BLaER1 (cell line): ENCODE data around the gene KIR3DL2.
A peak's percentile ranks its signal among the peaks of the same experiment; 100 is the strongest.
"Not testable (repeated sequence)": the region's sequence is repeated elsewhere in the genome, so short reads cannot be mapped to it uniquely, and the experiment has no call there.

Experiments
- H3K27ac ChIP-seq: shearing (Covaris generic); formaldehyde crosslinking; 2 replicates; pipeline ENCODE4 v1.8.1; 2022
- H3K27me3 ChIP-seq: shearing (Covaris generic); formaldehyde crosslinking; 2 replicates; pipeline ENCODE4 v1.8.1; 2022
- H3K36me3 ChIP-seq: shearing (Covaris generic); formaldehyde crosslinking; 2 replicates; pipeline ENCODE4 v1.8.1; 2022
- H3K4me1 ChIP-seq: shearing (Covaris generic); formaldehyde crosslinking; 2 replicates; pipeline ENCODE4 v1.8.1; 2022
- H3K4me2 ChIP-seq: shearing (Covaris generic); formaldehyde crosslinking; 2 replicates; pipeline ENCODE4 v1.8.1; 2022
- H3K4me3 ChIP-seq: shearing (Covaris generic); formaldehyde crosslinking; 2 replicates; pipeline ENCODE4 v1.8.1; 2022
- H3K9ac ChIP-seq: shearing (Covaris generic); formaldehyde crosslinking; 2 replicates; pipeline ENCODE4 v1.8.1; 2022
- H3K9me3 ChIP-seq: shearing (Covaris generic); formaldehyde crosslinking; 2 replicates; pipeline ENCODE4 v1.8.1; 2022
- H4K20me1 ChIP-seq: shearing (Covaris generic); formaldehyde crosslinking; 2 replicates; pipeline ENCODE4 v1.8.1; 2022
- Cebpa-rat ChIP-seq: shearing (Covaris generic); IDR thresholded peaks from 2 replicates; pipeline ENCODE4 v1.8.1; 2022

KIR3DL2 gene

DNA sequence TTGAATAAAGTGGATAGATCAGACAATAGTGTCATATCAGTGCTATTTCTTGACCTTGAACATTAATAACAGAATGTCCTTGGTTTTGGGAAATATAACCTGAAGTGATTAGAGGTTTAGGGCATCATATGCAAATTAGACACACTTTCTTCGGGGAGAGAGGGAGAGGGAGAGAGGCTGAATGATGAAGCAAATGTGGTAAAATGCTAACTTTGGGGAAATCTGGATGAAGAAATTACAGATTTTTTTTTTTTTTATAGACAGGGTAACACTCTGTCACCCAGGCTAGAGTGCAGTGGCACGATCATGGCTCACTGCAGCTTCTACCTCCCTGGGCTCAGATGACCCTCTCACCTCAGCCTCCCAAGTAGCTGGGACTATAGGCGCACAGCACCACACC, 51.8 kb downstream of the KIR3DL2 start:
- TF ChIP-seq Cebpa-rat, result no peak

DNA sequence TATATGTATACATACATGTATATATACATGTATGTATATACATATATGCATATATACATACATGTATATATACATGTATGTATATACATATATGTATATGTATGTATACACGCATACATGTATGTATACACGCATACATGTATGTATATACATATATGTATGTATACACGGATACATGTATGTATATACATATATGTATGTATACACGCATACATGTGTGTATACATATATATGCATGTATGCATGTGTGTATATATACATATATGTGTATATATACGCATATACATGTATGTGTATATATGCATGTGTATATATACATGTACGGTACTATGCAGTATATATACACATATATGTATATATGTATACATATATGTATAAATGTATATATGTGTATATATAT, 53.1 kb downstream of the KIR3DL2 start:
- no peak for TF ChIP-seq Cebpa-rat

More for the DNA sequence above, 51.8 kb downstream of the KIR3DL2 start:
- Histone ChIP-seq H3K9me3 (no peaks in the 10 kb centered on the region), H3K4me1 (peaks cover 24% of the 10 kb centered on the region), H4K20me1 (no peaks in the 10 kb centered on the region), H3K4me2 (no peak overlapping the region), H3K9ac (no peak overlapping the region), H3K27me3 (no peaks in the 10 kb centered on the region), H3K27ac (no peak overlapping the region), H3K36me3 (no peaks in the 10 kb centered on the region), H3K4me3 (no peak overlapping the region)

DNA sequence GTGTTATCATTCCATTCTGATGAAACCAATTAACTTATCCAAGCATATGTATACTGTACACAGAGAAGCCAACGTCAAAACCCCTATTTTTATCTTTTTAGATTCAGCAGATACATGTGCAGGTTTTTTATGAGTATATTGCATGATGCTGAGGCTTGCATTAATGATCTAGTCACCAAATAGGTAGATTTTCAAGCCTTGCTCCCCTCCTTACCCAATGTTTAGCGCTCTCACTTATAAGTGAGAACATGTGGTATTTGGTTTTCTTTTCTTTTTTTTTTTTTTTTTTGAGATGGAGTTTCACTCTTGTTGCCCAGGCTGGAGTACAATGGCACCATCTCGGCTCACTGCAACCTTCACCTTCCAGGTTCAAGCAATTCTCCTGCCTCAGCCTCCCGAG, 54.0 kb downstream of the KIR3DL2 start:
- H3K9ac ChIP-seq, H3K27ac ChIP-seq, H3K36me3 ChIP-seq, H3K27me3 ChIP-seq, H3K4me3 ChIP-seq, H4K20me1 ChIP-seq, H3K9me3 ChIP-seq, H3K4me2 ChIP-seq: not testable (repeated sequence)
- H3K4me1 ChIP-seq, result peaks cover 24% of the 10 kb centered on the region

More for the DNA sequence above, 53.1 kb downstream of the KIR3DL2 start:
- H3K4me3 ChIP-seq, result no peak overlapping the region
- H3K27ac ChIP-seq, result no peak overlapping the region
- H3K36me3 ChIP-seq, result no peaks in the 10 kb centered on the region
- no peaks in the 10 kb centered on the region for H4K20me1 ChIP-seq
- H3K27me3 ChIP-seq, result no peaks in the 10 kb centered on the region
- H3K4me2 ChIP-seq, result no peak overlapping the region
- peaks cover 24% of the 10 kb centered on the region for H3K4me1 ChIP-seq
- 0 out of 2 replicates have a peak, but pooled peaks cover under 1% of the 10 kb centered on the region for H3K9me3 ChIP-seq
- H3K9ac ChIP-seq, result no peak overlapping the region

DNA sequence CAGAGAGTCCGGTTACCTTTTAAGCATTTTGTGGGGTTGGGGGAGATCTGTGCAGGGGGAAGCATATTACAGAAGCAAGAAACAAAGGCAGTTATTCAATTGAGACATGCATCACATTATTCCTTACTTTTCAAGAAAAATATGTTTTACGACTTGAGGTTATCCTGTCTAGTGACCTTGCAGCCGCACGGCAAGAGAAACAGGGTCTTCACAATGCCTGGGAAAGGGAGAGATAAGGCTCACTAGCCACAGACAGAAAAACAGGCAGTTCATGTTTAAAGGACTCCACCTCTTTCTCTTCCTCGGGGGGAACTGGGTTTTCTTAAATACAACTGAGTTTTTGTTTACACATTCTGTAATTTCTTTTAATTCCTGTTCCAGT, 55.2 kb downstream of the KIR3DL2 start:
- Histone ChIP-seq H3K27me3 (no peaks in the 10 kb centered on the region), H4K20me1 (no peaks in the 10 kb centered on the region), H3K36me3 (no peaks in the 10 kb centered on the region), H3K27ac (peak overlapping the region; percentile 84), H3K4me2 (peak overlapping the region; percentile 66), H3K9ac (peak overlapping the region; percentile 34), H3K9me3 (peaks cover 4% of the 10 kb centered on the region; the same call in 1 of the 2 replicates), H3K4me3 (0 out of 2 replicates have a peak overlapping the region, but pooled peaks have one; percentile 1), H3K4me1 (peaks cover 24% of the 10 kb centered on the region)
- TF ChIP-seq Cebpa-rat, result no peak

DNA sequence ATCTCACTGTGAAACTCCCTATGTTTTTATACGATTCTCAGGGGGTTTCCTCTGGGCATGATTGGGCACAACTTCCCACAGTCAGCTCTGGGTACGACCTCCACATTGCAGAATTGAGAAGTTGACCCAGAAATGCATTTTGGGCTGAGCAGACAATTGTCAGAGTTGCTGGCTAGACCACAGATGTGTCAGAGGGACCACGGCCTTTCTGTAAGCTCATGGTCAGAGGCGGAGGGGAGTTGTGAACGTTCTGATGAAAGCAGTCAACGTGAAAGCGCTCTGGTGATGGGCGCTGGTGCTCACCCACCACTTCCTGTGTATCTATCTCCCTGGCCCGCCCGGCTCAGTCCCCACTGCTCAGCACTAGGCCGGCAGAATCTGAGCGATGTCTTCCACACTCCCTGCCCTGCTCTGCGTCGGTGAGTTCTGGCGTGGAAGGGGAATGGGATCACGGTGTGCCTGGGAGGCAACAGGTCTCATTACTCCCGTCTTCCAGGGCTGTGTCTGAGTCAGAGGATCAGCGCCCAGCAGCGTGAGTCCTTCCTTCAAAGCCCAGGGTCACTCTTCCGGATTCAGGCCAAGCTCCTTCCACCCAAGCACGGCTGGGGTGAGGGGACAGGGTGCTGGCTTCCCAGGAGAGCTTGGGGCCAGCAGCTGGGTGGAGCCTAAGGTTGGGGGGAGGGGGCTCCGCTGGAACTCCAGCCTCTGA, 55.7 kb downstream of the KIR3DL2 start, which contains the start of gene NCR1:
TSS of gene NCR1 (plus strand) at position 346 of the 709 bp plus-strand sequence. CDS start at position 386, 40 bp downstream.
- no peak for TF ChIP-seq Cebpa-rat
- Histone ChIP-seq H3K4me3 (peak within 1 kb of the TSS; percentile 1; the same call in 1 of the 2 replicates), H3K27me3 (no peaks in the 10 kb centered on the region), H3K9me3 (peaks cover 4% of the 10 kb centered on the region; the same call in 1 of the 2 replicates), H3K27ac (peak within 1 kb of the TSS; percentile 84), H3K4me2 (peak within 1 kb of the TSS; percentile 66), H3K4me1 (peaks cover 24% of the 10 kb centered on the region), H3K36me3 (no peaks in the 10 kb centered on the region), H3K9ac (peak within 1 kb of the TSS; percentile 34), H4K20me1 (no peaks in the 10 kb centered on the region)

DNA sequence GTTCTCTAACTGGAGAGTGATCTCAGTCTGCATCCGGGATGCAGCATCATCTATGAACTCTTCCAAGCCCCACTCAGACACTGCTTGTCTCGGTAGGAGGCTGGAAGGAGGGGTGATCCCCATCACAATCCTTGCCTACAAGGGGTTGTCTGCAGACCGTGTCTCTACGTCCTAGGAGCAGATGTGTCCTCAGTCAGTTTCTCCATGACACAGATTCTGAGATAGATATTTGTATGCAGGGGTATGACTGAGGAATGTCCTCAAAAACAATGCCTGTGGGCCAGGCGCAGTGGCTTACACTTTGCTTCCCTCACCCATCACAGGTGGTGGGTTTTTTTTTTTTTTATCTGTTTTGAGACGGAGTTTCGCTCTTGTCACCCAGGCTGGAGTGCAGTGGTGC, 56.6 kb downstream of the KIR3DL2 start:
- Histone ChIP-seq H3K27me3 (no peaks in the 10 kb centered on the region), H3K36me3 (no peaks in the 10 kb centered on the region), H3K9ac (no peak overlapping the region), H3K9me3 (peaks cover 4% of the 10 kb centered on the region; the same call in 1 of the 2 replicates), H4K20me1 (no peaks in the 10 kb centered on the region), H3K4me3 (no peak overlapping the region), H3K4me1 (peaks cover 24% of the 10 kb centered on the region), H3K27ac (no peak overlapping the region; the same call in 1 of the 2 replicates), H3K4me2 (no peak overlapping the region)
- no peak for TF ChIP-seq Cebpa-rat

DNA sequence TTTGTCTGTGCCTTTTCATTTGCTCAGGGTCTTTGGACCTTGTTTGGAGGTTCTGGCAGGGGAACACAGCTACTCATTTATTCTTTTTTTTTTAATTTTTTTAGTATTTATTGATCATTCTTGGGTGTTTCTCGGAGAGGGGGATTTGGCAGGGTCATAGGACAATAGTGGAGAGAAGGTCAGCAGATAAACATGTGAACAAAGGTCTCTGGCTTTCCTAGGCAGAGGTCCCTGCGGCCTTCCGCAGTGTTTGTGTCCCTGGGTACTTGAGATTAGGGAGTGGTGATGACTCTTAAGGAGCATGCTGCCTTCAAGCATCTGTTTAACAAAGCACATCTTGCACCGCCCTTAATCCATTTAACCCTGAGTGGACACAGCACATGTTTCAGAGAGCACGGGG, 57.7 kb downstream of the KIR3DL2 start:
- not testable (repeated sequence) for H3K4me2 ChIP-seq, H3K4me3 ChIP-seq, H3K36me3 ChIP-seq, H4K20me1 ChIP-seq, H3K9ac ChIP-seq, H3K9me3 ChIP-seq, H3K27ac ChIP-seq, H3K27me3 ChIP-seq
- peaks cover 24% of the 10 kb centered on the region for H3K4me1 ChIP-seq
